HG03342 (cell line): ENCODE measurements around the gene HINFP.
"Not testable (repeated sequence)": the region's sequence is repeated elsewhere in the genome, so short reads cannot be mapped to it uniquely, and the experiment has no call there.

Experiments used
- ATAC-seq: cut with Tn5 transposase; IDR thresholded peaks from one replicate; pipeline ENCODE4 v1.9.1; 2021; ENCODE audit warnings: mild to moderate bottlenecking, moderate library complexity; ENCODE audit not compliant: unreplicated experiment

HINFP gene

DNA sequence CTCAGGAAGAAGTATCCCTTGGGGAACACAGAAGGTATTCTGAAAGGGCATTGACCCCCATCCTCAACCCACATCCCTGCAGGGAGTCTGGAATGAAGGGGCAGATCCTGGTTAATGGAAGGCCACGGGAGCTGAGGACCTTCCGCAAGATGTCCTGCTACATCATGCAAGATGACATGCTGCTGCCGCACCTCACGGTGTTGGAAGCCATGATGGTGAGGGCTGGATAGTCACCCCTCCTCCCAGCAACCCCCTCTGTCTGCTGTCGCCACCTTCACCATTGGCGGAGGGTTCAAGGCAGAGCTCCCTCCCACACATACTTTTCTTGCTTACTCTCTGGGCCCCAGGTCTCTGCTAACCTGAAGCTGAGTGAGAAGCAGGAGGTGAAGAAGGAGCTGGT is 32.8 kb downstream of the HINFP start:
- no peak for ATAC-seq

DNA sequence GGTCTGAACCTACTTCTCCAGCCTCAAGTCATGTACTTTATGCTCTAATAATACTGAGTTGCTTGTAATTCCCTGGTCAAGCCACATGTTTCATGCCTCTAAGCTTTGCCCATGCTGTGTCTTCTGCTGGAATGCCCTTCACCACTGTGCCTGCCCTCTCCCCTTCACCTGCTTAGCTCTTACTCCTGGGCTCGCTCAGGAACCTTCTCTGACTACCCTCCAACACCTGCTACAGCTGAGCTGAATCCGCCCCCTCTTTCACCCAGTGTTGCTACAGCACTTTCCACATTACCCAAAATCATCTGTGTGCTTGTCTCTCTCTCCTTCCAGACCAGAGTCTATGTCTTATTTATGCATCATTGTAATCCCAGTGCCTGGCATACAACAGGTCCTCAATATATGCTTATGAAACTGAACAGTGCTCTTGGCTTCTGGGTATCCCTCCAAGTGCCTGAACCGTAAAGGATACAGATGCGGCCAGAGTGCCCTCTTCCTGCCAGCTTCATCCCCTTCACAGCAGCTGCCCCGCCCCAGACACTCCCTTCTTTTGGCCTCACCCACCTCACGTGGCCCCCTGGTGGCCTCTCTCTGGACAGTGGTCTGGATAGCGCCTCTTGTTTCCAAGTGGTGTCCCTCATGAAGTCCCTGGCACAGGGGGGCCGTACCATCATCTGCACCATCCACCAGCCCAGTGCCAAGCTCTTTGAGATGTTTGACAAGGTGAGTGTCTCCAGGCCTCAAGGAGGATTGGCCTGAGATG is 34.5 kb downstream of the HINFP start:
- no peak for ATAC-seq

DNA sequence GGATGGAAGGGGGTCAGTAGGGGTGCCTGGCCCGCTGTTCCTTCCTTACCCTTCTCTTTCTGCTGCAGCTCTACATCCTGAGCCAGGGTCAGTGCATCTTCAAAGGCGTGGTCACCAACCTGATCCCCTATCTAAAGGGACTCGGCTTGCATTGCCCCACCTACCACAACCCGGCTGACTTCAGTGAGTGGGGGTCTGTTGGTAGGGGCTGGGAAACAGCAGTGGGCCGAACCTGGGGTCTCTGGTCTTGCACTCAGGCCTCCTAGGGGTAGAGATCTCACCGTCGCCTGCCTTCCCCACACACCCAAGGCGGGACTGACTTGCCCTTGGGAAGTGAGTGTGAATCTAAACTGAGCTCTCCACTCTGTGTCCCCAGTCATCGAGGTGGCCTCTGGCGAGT is 35.1 kb downstream of the HINFP start:
- ATAC-seq, result no peak

DNA sequence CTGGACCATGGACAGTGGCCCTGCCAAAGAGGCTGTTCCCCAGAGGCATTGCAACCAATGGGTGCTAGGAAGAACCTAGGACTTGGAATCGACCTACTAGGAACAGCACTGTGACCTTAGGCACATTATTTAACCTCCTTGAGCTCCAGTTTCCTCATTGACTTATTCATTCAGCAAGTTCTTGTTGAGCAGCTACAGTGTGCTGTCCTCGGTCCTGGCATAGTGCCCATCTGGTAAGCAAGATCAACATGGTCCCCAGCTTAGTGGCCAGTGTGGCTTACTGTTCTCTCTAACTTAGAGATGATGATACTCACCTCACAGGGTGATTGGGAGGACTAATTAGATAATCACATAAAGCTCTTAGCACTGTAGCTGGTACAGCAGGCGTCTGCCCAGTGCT is 35.7 kb downstream of the HINFP start:
- ATAC-seq, result no peak

DNA sequence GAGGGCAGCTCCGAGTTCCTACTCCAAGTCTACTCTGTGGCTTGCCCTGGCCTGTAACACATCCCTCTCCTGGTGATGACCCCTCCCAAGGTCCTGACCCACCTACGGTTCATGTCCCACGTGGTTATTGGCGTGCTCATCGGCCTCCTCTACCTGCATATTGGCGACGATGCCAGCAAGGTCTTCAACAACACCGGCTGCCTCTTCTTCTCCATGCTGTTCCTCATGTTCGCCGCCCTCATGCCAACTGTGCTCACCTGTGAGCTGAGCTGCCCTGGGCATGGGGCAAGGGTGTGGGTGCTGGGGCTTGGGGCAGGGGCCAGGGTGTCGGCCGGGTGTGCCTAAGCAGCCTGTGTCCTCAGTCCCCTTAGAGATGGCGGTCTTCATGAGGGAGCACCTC is 37.1 kb downstream of the HINFP start:
- ATAC-seq, result no peak

DNA sequence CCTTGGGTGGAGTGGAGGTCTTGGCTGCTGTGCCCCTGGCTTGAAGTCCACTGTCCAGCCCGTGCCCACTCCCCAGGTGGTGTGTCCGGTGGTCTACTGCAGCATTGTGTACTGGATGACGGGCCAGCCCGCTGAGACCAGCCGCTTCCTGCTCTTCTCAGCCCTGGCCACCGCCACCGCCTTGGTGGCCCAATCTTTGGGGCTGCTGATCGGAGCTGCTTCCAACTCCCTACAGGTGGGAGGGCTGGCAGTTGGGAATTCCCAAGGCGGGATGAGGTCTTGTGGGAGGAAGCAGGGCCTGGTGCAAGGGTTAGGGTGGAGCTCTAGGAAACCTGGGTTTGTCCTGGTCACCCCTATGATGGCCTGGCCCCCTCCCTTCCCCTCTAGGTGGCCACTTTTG is 38.8 kb downstream of the HINFP start:
- ATAC-seq, result no peak

DNA sequence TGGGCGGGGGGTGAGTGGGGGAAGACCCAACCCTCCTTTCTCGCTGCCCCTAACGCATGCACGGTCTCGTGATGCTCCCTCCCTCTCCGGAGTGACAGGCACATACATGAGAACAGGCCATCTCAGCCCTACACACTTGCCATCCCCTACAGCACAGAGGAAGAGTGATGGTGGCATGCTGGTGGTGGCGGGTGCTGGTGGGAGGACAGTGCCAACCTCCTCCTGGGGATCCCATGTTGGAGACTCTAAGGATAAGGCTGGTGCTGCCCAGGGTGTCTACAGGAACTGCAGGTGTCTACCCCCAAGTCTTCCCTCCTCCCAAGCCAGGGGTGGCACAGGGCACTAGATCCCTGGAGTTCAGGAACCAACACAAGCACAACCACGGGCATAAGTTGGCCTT is 40.5 kb downstream of the HINFP start:
- ATAC-seq, result no peak

DNA sequence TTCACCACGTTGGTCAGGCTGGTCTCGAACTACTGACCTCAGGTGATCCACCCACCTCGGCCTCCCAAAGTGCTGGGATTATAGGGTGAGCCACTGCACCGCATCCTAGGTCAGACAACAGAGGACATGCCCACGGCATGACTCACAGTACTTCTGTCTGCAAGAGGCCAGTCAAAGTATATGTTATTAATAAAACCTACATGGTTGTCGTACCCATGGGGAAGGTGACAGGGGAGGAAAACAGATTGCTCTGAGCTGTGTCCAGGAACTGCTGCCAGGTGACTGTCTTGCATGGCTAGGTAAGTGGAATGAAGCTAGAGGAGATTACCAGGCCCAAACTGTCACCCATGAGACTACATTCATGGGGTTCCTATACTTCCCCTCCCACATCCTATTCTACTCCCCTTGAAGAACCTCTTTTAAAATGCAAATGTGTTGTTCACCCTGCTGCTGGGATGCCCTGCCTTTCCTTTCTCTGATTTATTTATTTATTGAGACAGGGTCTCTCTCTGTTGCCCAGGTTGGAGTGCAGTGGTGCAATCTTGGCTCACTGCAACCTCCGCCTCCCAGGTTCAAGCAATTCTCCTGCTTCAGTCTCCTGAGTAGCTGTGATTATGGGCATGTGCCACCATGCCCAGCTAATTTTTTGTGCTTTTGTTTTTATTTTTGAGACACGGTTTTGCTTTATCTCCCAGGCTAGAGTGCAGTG is 45.1 kb downstream of the HINFP start:
- no peak for ATAC-seq

DNA sequence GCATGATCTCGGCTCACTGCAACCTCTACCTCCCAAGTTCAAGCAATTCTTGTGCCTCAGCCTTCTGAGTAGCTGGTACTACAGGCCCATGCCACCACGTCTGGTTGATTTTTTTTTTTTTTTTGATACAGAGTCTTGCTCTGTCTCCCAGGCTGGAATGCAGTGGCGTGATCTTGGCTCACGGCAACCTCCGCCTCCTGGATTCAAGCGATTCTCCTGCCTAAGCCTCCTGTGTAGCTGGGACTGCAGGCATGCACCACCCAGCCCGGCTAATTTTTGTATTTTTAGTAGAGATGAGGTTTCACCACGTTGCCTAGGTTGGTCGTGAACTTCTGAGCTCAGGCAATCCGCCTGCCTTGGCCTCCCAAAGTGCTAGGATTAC is 45.7 kb downstream of the HINFP start:
- ATAC-seq, result not testable (repeated sequence)

DNA sequence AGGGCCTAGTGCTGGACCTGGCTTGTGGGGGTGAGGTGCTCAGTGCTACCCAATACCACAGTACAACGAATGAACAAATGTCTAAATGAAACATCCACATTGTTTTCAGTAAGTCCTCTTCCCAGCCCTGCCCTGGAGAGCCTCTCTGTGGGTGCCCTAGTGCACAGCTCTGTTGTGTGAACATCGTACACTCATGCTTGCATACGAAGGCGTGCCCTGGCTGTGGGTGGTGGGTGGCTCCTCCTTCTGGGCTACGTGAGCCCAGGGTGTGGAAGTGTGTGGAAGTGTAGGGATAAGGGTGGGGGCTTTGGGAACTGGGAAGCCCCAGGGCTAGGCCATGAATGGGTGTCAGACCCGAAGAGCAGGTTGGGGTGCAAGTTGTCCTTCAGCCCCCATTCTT is 46.6 kb downstream of the HINFP start:
- no peak for ATAC-seq

DNA sequence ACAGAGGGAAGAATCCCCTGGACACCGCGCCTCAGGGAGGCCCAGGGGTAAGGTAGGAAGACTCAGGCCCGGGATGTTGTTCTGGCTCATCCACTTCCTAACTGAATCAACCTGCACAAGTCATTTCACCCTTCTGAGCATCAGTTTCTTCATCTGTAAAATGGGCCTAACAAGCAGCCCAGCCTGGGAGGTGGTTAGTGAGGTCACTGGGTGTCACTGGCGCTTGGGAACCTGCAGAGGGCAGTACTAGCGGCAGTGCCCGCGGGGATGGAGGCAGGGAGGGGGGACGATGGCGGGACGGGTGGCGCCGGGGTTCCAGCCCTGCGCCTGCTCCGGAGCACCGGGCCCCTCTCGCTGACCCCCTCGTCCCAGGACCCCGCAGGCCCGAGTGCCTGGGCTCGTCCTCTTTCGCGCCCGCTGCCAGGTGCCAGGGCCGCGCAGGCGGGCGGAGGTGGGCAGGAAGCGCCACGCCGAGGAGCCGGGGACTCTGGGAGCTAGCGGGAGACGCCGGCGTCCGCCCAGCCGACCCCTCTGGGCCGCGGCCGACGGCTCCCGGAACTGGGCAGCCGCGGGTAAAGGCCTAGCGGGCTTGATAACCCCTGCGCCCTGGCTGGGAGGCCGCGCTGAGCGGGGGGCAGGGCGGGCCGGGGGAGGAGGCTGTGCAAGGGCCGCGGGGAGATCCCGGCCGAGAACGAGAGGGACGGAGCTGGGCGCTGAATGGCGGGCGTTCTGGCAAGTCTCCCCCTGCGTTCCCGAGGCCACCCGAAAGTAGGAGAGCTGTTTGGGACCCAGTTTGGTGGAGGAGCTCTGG is 47.3 kb downstream of the HINFP start, which contains the start of gene NLRX1:
TSS of gene NLRX1 (plus strand) at position 255 of the 811 bp plus-strand sequence. CDS start 2,679 bp downstream, outside the sequence.
- ATAC-seq, result peak; percentile 88

DNA sequence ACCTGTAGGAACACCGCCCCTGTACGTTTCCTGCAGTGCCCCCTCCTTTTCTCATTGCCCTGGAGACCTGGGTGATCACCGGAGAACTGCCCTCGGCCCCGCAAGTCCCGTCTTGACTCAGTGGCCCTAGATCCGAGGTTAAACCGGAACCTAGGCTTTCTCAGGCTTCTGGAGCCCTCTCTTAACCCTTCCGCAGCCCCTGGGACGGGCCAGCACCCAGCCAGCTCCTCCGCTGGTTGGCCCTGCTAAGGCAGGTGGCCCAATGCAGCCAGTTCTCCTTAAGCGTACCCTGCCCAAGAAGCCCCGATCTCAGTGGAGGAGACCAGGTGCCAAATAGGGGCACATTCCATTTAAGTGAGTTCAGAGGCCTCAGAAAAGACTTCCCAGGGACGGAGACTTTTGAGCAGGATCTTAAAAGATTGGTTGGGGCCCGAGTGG is 47.9 kb downstream of the HINFP start:
- peak; percentile 23 for ATAC-seq

DNA sequence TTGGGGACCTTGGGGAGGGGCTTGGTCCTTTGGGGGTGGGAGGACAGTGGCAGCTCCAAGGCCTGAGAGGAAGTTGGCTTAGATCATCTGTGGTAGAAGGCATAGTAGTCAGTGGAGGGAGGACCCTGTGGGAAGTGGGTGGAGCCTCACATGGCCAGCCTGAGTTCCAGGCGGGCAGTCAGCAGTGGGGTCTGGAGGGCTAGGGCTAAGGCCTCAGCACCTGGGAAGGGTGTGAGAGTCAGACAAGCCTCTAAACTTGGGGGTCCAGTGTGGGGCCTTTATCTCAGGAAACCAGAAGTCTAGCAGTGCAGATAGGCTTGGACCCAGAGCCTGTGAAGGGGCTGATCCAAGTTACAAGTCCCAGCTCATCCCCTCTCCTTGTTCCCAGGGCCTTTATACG is 51.1 kb downstream of the HINFP start:
- no peak for ATAC-seq

DNA sequence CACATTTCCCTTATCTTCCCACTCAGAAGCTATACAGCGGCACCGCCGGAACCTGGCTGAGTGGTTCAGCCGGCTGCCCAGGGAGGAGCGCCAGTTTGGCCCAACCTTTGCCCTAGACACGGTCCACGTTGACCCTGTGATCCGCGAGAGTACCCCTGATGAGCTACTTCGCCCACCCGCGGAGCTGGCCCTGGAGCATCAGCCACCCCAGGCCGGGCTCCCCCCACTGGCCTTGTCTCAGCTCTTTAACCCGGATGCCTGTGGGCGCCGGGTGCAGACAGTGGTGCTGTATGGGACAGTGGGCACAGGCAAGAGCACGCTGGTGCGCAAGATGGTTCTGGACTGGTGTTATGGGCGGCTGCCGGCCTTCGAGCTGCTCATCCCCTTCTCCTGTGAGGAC is 52.1 kb downstream of the HINFP start:
- no peak for ATAC-seq

DNA sequence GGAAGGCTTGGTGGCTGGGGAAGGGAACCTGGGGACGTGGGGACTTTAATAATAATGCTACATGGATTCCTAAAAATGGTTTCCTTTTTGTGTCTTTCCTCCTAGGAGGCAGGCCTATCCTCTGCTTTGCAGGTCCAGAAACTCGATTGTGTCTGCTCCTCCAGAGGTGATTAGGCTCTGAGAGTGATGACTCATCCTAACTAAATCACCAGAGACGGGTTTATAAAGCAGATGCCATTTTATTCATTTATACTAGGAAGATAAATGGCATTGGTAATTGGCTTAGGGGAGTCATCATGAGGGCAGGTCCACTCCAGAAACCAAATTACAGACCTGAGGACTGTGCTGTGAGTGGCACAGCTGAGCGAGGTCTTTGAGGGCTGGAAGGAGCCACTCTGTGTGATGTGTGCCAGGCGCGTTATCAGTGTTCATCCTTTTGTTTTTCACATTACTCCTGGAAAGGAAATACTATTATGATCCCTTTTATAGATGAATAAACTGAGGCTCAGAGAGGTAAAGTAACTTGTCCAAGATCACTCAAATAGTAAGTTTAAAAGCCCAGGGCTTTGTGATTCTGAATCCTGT is 54.2 kb downstream of the HINFP start:
- ATAC-seq, result no peak

DNA sequence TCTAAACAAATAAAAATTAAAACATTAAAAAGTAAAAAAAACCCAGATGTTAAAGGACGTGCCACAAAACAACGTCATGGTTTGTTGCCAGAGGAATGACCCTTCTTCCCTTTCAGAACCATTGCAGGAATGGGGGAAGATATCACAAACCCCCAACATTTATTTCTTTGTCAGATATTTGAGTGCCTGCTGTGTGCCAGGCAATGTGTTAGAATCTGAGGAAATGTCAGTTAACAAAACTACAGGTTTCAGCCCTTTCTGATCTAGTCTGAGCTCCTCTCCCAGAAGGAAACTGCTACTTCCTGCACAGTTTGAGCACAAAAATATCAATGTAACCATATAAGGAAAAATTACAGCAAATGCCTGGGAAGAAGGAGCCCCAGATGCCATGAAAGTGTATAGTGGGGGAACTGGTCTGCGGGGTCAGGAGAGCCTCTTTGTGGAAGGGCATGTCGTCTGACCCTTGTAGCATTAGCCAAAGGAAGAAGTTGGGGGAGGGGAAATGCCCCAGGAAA is 56.8 kb downstream of the HINFP start:
- ATAC-seq, result no peak

DNA sequence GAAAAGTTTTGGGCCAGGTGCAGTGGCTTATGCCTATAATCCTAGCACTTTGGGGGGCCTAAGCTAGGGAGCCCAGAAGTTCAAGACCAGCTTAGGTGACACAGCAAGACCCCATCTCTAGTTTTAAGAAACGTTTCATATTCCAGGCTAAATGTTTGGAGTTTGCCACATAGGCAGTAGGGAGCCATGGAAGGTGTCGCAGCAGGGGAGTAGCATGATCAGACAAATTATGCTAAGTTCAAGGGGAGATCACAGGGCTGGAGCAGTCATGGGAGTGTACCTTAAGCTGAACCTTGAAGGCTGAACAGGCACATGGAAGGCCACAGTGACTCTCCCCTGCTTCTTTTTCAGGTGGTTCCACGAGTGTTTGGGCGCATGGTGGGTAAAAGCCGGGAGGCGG is 58.0 kb downstream of the HINFP start:
- no peak for ATAC-seq

DNA sequence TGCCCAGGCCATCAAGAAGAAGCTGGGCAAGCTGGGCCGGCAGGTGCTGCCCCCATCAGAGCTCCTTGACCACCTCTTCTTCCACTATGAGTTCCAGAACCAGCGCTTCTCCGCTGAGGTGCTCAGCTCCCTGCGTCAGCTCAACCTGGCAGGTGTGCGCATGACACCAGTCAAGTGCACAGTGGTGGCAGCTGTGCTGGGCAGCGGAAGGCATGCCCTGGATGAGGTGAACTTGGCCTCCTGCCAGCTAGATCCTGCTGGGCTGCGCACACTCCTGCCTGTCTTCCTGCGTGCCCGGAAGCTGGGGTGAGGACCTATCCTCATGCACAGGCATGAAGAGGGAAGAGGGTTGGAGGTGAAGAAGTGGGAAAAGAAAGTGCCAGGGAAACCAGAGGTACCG is 58.6 kb downstream of the HINFP start:
- no peak for ATAC-seq

DNA sequence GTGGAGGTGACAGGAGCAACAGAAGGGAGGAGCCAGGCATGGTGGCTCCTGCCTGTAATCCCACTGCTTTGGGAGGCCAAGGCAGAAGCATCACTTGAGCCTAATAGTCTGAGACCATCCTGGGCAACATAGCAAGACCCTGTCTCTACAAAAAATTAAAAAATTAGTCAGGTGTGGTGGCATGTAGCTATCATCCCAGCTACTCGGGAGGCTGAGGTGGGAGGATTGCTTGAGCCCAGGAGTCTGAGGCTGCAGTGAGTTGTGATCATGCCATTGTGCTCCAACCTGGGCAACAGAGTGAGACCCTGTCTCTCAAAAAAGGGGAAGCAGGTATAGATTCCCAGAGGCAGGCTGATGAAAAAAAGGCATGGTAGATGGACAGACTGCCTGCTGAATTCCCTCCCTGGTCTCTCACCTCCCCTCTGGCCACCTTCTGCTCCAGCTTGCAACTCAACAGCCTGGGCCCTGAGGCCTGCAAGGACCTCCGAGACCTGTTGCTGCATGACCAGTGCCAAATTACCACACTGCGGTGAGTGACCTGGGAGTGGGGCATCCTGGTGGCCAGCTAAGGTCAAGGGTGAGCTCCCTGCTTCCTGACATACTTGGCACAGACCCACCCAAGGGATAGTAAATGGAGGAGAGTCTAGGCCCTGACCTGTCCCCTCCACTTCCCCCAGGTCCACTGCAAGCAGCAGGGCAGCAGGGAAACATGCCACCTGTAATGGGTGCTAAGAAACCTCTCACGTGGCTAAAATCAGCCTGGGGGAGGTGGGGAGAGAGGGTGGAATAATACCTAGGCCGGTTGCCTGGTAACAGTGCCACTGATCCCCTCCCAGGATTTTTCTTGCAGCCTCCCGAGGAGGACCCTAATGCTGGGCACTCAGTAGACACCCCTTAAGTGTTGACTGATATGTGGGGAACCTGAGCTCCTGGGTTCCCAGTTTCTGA is 59.6 kb downstream of the HINFP start:
- ATAC-seq, result no peak
